SW480 (cell line): ENCODE measurements around the gene DTWD2.
"Not testable (repeated sequence)": the region's sequence is repeated elsewhere in the genome, so short reads cannot be mapped to it uniquely, and the experiment has no call there.

Experiments used
- DNase-seq: peaks from one replicate; pipeline ENCODE4 v3.0.0-alpha.2; 2016; ENCODE audit warnings: low spot score

Gene DTWD2, protein sequence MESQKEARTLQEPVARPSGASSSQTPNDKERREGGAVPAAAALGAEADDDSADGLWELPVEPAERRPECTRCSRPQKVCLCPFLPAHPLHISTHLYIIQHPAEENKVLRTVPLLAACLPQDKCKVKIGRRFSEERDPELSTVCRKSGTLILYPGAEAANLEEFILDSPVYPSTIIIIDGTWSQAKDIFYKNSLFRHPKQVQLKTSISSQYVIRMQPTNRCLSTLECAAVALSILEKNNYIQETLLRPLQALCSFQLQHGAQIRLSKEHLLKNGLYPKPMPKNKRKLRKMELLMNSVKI

DNA sequence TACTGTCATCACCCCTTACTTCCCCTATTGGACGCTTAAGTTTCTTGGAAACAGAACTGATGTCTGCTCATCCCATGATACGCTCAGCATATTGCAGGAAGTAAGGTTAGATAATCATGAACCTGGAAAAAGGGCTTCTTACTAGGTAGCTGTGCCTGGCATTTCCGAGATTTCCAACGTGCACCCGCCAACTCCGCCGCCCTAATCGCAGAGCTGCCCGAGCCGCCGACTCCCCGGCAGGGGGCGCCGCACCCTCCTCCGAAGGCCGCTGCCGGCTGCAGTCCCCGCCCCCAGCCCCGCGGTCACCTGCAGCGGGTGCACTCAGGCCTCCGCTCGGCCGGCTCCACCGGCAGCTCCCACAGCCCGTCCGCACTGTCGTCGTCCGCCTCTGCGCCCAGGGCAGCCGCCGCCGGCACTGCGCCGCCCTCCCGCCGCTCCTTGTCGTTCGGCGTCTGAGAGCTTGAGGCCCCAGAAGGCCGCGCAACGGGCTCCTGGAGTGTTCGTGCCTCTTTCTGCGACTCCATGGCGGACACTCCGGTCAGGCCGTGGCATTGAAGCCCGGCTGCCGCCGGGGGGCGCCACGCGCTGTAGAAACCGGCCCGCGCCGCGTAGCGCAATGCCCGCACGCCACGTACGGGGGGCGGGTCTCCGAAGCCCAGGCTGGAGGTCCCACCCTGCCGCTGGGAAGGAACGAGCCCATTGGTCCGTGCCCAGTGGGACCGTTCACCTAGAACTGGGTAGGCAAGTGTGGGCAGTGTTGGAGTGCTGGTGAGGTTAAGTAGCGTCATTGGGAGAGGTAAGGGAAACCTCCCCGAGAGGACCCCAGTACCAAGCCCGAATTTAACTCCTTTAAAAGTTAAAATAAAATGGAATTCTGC, at the start of gene DTWD2:
Gene DTWD2 (minus strand): TSS at position 560 of the 878 bp plus-strand sequence. CDS start 36 bp downstream, at position 524.
- peak; percentile 95 for DNase-seq

DNA sequence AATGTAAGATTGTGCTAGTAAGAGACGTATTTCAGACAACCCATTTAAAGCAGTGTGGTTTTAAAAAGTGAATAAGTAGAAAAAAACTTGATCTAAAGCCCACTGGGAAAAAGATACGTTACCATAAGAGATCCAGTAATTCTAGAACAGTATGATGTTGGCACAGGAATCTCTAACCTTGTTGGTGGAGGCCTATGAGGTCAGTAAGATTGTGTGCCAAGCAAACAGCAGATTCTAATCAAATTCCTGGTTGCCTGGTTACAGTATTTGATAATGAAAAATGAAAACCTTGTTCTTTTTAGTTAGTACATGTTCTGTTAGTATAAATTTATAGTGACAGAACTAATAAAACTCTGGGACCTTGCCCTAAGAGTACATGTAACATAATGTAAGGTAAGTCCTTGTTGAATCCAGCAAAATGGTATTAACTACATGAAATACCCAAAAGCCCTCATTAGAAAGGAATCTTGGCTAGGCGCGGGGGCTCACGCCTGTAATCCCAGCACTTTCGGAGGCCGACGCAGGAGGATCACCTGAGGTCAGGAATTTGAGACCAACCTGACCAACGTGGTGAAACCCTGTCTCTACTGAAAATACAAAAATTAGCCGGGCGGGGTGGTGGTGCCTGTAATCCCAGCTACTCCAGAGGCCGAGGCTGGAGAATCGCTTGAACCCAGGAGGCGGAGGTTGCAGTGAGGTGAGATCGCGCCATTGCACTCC, 49.3 kb upstream of the DTWD2 start:
- DNase-seq, result no peak

DNA sequence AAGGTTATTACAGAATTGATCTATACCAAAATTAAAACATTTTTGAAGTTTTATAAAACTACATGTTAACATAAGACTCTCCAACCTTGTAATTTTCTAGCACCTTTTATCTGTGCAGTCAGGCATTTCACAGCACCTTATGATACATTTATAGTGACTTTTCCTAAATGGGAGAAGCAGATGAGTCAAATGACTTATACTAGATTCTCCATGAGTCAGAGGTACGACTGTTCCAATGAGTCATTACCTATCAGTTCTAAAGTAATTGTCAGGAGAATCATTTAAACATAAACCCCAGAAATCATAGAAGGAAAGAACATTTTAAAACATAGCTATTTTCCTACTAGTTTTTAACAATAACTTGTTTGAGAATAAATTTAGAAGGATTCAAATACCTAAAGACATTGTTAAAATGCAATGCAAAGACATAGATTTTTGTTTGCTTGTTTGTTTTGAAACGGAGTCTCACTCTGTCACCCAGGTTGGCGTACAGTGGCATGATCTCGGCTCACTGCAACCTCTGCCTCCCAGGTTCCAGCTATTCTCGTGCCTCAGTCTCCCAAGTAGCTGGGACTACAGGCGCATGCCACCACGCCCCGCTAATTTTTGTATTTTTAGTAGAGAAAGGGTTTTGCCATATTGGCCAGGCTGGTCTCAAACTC, 47.9 kb upstream of the DTWD2 start:
- peak; percentile 58 for DNase-seq

DNA sequence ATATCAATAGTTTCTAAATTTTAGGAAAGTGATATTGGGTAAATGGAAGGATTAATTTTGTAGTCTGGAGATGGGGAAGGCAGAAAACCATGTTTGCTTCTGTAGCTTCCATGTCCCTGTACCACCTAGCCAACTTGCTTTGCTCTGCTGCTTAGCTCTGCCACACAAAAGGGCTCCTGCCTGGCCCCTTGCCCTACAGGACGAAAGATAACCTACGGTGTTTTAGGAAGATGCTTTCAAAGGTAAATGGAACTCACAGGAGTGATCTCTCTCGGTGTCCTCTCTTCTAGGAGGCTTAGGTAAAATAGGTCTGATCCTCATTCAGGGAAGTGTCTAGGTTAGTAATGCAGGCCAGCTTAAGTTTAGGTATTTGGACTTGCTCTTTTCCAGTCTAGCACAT, 44.8 kb upstream of the DTWD2 start:
- DNase-seq, result no peak

DNA sequence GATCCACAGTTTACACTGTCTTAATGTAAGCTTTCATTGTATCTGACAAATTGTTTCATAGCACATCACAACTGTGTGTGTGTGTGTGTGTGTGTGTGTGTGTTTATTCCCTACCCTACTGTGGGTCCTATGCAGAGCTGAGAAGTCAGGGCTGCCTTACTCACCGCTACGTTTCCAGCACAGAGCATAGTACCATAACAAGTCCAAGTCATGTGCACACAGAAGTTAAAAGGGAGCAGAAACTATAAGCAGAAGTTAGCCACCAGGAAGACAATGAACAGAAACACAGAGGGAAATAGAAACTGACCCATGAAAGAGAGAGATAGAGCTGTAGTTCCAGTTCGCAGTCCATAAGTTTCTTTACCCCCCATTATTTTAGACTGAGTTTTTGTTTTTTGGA, 44.3 kb upstream of the DTWD2 start:
- DNase-seq, result no peak

DNA sequence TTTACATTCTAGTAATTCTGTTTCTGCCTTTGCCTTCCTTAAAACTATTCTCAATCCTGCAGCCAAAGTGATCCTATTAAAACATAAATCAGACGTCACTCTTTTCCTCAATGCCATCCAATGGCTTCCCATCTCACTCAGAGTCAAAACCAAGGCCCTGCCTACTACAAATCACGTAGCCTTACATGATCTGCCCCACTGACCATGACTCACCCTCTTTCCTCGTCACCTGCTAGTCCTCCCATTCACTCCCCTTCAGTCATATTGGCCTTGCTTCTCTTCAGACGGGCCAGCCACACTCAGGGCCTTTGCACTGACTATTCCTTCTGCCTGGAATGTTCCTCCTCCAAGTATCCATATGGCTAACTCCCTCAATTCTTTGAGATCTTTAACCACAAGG, 43.6 kb upstream of the DTWD2 start:
- peak; percentile 10 for DNase-seq

DNA sequence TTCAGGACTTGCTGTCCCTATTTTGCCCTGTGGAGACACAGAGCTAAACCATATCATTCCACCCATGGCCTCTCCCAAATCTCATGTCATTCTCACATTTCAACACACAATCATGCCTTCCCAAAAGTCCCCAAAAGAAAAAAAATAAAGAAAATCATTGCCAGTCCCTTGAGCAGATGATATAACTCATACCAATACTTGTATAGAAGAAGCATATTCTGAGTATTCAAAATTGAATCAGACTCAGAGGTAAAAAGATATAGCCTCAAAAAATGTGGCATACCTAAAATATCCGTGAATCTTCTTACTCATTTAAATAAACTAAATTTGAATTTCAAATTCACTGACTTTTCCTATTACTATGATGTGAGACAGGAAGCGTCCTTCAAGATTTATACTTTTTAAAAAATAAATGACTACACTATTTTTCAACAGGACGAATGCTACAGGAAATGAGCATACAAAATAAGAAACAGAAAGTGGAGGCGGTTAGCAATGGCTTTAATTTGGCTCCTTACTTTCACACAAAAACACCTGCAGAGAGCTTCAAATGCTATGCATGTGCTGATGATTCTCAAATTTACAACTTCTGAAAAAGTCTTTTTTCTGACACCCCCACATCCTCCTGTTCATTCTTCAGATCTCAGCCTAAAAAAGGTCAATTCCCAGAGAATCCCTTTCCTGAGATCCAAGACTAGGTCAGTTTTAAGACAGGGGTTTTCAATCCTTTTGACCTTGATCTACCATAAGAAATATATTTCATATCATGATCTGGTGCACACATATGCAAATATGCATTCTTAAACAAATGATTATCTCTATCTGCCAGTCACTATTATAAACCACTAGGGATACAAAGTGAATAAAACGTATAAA, 42.9 kb upstream of the DTWD2 start:
- no peak for DNase-seq

DNA sequence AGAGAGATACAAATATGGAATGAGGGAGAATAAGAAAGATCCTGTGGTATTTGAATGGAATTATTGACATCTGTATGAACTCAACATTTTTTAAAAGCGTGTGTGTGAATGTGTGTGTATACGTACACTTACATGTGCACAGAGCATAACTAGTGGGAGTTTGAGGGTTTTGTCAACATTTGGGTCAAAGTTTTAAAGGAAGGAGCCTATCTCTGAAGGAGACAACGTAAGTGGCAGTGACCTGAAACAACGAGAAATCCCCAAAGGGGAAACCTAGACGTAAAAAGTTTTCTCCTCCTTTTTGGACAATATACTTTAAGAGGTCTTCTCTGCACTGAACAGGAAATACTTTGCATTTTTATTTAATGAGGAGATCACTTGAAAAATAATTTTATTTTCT, 40.2 kb upstream of the DTWD2 start:
- no peak for DNase-seq

DNA sequence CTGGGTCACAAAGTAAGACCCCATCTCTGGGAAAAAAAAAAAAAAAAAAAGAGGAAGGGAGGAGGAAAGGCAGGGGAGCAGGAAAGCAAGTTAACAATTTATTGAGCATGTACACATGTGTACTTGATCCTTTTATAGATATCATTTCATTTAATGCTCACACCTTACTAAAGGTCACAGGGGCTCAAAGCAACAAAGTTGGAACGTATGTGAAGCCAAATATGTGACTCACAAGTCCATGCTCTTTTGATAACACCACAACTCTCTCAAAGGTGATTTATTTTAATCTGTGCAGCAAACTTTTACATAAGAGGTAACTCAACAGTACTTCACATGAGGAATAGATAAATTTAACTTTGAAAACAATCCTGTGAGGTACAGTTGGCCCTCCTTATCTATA, 34.4 kb upstream of the DTWD2 start:
- DNase-seq, result no peak

DNA sequence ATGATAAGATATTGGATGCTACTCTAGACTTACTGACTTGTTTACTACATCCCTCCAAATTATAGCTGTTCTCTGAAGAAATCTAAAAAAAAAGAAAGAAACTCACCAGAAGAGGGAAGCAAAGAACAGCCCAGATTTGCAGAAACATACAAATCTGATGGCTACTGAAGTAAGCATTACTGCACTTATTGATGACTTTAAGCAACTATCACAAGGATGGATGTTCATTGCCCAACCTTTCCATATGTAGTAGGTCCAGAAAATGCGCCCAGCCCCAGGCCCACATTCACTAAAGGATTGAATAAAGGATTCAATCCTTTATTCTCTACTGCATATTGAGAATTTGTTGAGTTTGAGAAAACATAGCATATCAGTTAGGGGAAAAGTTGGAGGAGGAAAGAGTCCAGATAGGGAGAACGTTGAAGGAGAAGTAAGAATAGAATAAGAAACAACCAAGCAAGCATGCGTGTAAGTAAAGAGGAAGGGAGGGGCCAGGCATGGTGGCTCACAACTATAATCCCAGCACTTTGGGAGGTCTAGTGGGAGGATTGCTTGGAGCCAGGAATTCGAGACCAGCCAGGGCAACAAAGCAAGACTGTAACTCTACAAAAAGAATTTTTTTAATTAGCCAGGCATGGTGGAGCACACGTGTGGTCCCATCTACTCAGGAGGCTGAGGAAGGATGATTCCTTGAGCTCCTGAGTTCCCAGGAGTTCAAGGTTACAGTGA, 33.8 kb upstream of the DTWD2 start:
- peak; percentile 31 for DNase-seq

DNA sequence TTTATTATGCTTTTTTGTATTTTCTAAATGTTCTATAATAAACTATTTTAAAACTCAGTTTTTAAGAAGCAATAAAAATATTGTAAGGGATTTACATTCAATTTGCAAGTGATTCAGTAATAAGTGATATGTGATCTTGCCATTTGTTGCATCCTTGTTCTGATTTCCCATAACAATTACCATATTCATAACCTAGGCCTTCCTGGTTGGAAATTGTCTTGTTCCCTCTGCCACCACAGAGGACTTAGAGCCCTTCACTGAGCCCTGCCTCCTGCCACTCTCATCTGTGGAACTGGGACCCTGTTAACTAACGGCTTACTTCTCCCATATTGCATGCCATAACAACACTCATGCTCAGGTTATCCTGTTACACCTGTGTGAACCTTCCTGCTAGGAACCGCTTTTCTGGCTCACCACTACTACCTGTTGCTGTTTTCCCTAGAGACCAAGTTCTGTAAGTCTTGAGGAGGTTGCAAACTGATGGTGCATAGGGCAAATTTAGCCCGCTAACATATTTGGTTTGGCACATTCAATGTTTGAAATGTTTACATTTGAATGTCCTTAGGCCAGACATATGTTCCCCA, 32.9 kb upstream of the DTWD2 start:
- no peak for DNase-seq

DNA sequence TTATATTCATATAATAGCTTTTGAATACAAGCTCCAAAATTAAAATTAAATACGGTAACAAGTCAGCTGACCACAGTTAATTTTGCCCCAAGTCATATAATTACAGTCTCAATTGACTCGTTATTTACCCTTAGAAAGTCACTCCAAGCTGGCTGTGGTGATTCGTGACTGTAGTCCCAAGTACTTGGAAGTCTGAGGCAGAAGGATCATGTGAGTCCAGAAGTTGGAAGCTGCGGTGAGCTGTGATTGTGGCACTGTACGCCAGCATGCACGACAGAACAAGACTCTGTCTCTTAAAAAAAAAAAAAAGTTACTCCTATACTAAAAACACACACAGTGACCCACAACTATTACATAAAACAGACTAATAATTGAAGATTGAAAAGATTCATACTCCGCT, 31.6 kb upstream of the DTWD2 start:
- DNase-seq, result no peak

DNA sequence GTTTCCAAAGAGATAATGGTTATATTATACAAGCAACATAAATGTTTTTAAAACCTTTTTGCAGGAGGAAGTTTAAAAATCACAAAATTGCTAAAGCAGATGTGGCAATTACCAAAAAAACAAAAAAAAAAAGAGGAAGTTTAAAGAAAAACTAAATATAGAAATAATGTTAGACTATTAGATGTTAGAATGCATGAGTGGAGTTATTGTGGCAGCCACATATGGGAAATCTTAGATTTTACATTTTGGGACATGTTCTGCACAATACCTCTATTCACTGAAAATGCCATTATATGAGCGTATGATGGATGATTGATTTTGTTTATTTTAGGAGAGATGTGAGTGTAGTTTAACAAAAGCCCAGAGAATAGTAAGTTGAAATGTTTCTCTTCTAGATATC, 31.2 kb upstream of the DTWD2 start:
- no peak for DNase-seq

DNA sequence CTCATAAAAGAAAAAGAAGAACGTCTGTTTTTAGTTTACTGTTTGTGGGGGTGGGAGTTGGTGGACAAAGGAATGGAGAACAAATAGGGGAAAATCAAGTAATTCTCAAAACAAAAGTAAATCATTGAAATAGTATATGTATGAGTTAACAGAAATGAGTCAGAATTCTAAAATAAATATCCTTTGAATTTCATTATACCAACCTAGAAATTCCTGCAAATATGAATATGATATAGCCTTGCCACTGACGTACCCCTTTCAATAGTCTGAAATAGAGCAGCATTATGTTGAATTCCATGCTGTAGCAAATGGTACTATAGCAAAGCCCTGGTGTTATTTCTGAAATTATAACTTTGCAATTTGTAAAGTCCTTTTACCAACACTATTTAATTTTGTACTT, 29.6 kb upstream of the DTWD2 start:
- DNase-seq, result no peak

DNA sequence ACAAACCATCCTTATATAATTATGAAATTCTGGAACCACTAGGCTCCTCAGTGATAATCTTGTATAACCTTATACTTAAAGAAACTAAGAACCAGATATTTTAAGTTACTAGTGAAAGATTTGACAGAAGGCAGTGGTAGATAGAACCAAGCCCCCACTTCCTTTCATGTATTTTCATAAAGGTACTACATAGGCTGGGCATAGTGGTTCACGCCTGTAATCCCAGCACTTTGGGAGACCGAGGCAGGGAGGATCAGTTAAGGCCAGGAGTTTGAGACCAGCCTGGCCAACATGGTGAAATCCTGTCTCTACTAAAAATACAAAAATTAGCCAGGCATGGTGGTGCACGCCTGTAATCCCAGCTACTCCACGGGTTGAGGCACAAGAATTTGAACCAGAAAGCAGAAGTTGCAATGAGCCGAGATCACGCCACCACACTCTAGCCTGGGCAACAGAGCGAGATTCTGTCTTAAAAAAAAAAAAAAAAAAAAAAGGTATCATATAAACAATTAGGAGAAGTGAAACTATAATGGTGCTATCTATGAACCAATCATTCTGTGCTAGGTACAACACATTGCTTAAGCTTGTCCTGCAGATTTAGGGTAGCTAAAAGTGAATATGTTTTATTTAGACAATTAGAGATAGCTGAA, 27.9 kb upstream of the DTWD2 start:
- DNase-seq, result no peak

DNA sequence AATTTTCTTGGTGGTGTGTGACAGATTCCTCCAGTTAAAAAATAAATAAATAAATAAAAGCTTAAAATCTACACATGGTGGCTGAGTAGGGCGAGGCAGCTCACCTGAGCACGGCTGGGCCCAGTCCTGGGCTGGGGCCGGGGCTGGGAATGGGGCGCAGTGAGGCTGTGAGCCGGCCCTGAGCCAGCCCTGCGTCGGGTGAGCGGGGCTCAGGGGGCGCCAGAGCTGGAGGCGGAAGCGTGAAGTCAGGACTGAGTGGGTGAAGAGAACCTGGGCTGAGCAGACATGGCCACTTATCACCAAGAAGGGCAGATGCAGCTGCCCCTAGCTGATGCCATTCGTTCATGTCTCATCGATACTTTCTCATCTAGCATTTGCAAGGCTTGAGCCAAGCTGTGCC, 22.8 kb upstream of the DTWD2 start:
- DNase-seq, result no peak

DNA sequence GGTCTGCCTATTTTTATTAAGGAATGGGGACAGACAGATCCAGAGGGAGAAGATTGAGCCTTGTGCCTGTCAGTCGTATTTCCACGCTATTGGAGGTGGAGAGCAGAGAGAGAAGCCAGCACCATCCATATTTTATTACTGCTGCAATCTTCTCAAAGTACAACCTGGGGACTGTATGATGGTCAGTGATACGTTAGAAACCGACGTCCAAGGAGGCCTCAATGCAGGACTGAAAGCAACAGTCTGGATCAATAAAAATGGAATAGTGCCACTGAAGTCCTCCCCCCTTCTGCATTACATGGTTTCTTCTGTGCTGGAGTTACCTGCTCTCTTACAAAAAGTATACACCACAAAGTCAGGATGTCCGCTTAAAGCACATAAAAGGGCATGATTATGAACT, 21.9 kb upstream of the DTWD2 start:
- DNase-seq, result no peak

DNA sequence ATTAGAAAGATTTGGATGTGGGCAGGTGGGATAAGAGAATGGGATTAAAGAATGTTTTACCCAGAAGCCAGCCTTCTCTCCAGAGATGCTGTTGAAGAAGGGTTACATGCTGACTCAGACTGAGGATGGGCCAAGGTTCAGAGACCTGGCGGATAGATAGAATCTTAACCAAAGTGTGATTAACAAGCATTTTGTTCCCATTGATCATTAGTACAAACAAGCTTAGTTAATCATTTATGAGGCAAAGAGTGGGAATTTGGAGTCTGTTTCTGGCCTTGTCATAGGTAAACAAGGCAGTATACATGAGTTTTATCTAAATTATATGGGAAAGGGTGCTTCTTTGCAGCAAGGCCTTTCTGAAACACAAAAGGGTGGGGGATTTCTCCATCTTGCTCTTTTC, 20.8 kb upstream of the DTWD2 start:
- DNase-seq, result no peak

DNA sequence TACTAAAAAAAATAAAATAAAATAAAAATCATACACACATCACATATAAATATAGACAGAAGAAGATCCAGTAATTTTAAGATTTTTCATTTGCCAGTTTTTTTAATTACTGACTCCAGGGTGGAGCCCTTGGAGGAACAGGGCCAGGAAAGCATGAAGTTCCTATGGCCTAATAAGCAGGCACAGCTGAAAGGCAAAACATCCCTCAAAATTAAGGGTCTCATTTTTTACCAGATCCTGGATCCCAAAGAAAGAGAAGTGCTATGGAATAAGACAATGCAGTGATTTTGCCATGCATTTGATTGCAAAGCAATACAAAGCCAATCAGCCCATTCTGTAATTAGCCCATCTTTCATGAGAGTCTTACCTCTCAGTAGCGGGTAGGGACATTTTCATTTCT, 11.3 kb upstream of the DTWD2 start:
- DNase-seq, result no peak

DNA sequence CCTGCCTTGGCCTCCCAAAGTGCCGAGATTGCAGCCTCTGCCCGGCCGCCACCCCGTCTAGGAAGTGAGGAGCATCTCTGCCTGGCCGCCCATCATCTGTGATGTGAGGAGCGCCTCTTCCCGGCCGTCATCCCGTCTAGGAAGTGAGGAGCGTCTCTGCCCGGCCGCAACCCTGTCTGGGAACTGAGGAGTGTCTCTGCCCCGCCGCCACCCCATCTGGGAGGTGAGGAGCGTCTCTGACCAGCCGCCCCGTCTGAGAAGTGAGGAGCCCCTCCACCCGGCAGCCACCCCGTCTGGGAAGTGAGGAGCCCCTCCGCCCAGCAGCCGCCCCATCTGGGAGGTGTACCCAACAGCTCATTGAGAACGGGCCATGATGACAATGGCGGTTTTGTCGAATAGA, 10.5 kb upstream of the DTWD2 start:
- DNase-seq, result not testable (repeated sequence)
